Omental fat pad (tissue), 4 donors: ENCODE results near the gene PLBD2. TPM values are rescaled to one million over a fixed set of nuclear protein-coding genes. Genes with fewer than 3 reads are reported as not detected.

Experiments used
- ATAC-seq: fragments of 150-250 bp; one replicate; pipeline ENCODE4 v1.9.1; 2016; ENCODE audit warnings: mild to moderate bottlenecking, moderate library complexity; ENCODE audit not compliant: low FRiP score
- DNase-seq: peaks from one replicate; pipeline ENCODE4 v3.0.0-alpha.2; 2019; ENCODE audit warnings: low spot score
- CTCF ChIP-seq, 3 donors: fragments of 450-650 bp; IDR thresholded peaks; one replicate each; pipeline ENCODE4 v1.5.1; 2016 to 2017; ENCODE audit warnings: antibody characterized with exemption in 3 of 3, mild to moderate bottlenecking in 3 of 3, moderate library complexity in 2 of 3
- total RNA-seq, 4 donors: library from RNA; depleted of rRNA; stranded (reverse); fragments of >200 nt; gene quantifications; one replicate each; pipeline ENCODE4 v1.1.0, GENCODE V29; 2016

PLBD2 gene
- total RNA-seq, 4 donors from 2014 or later = 26.4 to 50.2 (median 36.2) TPM

- no peak for DNase-seq
These were observed 29.2 kb upstream of the PLBD2 start for GRCh38 chr12:113329022-113329790.

GRCh38 chr12:113329791-113330417 is 28.5 kb upstream of the PLBD2 start:
- TF ChIP-seq CTCF (IDR thresholded peaks at IDR 0.05) = no peak
- no peak for DNase-seq

More at GRCh38 chr12:113329022-113329790, 29.2 kb upstream of the PLBD2 start:
- no peak for ATAC-seq
- TF ChIP-seq CTCF (IDR thresholded peaks at IDR 0.05) = no peak

GRCh38 chr12:113330505-113330904 is 27.9 kb upstream of the PLBD2 start:
- TF ChIP-seq CTCF (IDR thresholded peaks at IDR 0.05) = no peak
- DNase-seq (no peak), ATAC-seq (no peak)

More at GRCh38 chr12:113329791-113330417, 28.5 kb upstream of the PLBD2 start:
- ATAC-seq = no peak

- TF ChIP-seq CTCF (IDR thresholded peaks at IDR 0.05) = no peak
- no peak for DNase-seq
- no peak for ATAC-seq
These were observed 25.5 kb upstream of the PLBD2 start for GRCh38 chr12:113332688-113333417.

GRCh38 chr12:113333418-113333750 is 25.0 kb upstream of the PLBD2 start:
- DNase-seq (no peak), ATAC-seq (no peak)
- TF ChIP-seq CTCF (IDR thresholded peaks at IDR 0.05) = no peak

GRCh38 chr12:113333877-113334785 is 24.3 kb upstream of the PLBD2 start:
- ATAC-seq = peak; percentile 16
- DNase-seq = no peak
- TF ChIP-seq CTCF (IDR thresholded peaks at IDR 0.05) = no peak
